Osteocyte (in vitro differentiated cells): ENCODE results near the gene LRRC27. TPM values are rescaled to one million over a fixed set of nuclear protein-coding genes. Genes with fewer than 3 reads are reported as not detected.

Source experiments
- DNase-seq: peaks from one replicate; pipeline ENCODE4 v3.0.0; 2021; ENCODE audit warnings: mixed read lengths; ENCODE audit not compliant: unreplicated experiment; ENCODE audit errors: extremely low spot score
- H3K27ac Mint-ChIP-seq: one replicate; pipeline ENCODE4 v1.8.0; 2021; ENCODE audit warnings: mild to moderate bottlenecking, mixed read lengths; ENCODE audit not compliant: unreplicated experiment
- H3K27me3 Mint-ChIP-seq: one replicate; pipeline ENCODE4 v1.8.0; 2021; ENCODE audit warnings: mixed read lengths; ENCODE audit not compliant: unreplicated experiment
- H3K36me3 Mint-ChIP-seq: one replicate; pipeline ENCODE4 v1.8.0; 2021; ENCODE audit warnings: mixed read lengths; ENCODE audit not compliant: unreplicated experiment
- H3K4me1 Mint-ChIP-seq: one replicate; pipeline ENCODE4 v1.8.0; 2021; ENCODE audit warnings: mixed read lengths; ENCODE audit not compliant: unreplicated experiment
- H3K4me3 Mint-ChIP-seq: one replicate; pipeline ENCODE4 v1.8.0; 2021; ENCODE audit warnings: mild to moderate bottlenecking, moderate library complexity, mixed read lengths; ENCODE audit not compliant: unreplicated experiment
- H3K9me3 Mint-ChIP-seq: one replicate; pipeline ENCODE4 v1.8.0; 2021; ENCODE audit warnings: mixed read lengths; ENCODE audit not compliant: unreplicated experiment
- CTCF ChIP-seq: fragments of 200-600 bp; sonication (generic); IDR thresholded peaks from 2 replicates; pipeline ENCODE4 v1.5.0; 2021; ENCODE audit warnings: antibody characterized with exemption, mild to moderate bottlenecking, moderate library complexity
- long read RNA-seq: library from polyadenylated mRNA; unstranded; transcript quantifications from one replicate; pipeline ENCODE4 v2.0.0, GENCODE V29; 2021
- total RNA-seq: library from RNA; stranded (reverse); gene quantifications from 2 replicates; pipeline ENCODE4 v1.2.1, GENCODE V29; 2021

Gene LRRC27
- total RNA-seq, result 17.9 and 18.9 TPM in 2 replicates
- long read RNA-seq, full-length matches to known transcripts, result 44 of 83 reads
- long read RNA-seq, partial matches to known transcripts, result 13 of 83 reads
- long read RNA-seq, other reads (novel, unspliced or antisense), result 26 of 83 reads

- peak within 1 kb of the TSS; percentile 95 for H3K4me3 Mint-ChIP-seq
- TF ChIP-seq CTCF, result no peak
- peak; percentile 100 for DNase-seq
- H3K27ac Mint-ChIP-seq, result peak within 1 kb of the TSS; percentile 91
- peaks cover 8% of the 10 kb centered on the region for H3K36me3 Mint-ChIP-seq
- no peaks in the 10 kb centered on the region for H3K9me3 Mint-ChIP-seq
- H3K4me1 Mint-ChIP-seq, result peaks cover 48% of the 10 kb centered on the region
- H3K27me3 Mint-ChIP-seq, result no peaks in the 10 kb centered on the region
Observed at GRCh38 chr10:132331601-132332432, at the start of gene LRRC27. Gene LRRC27, plus strand, starts transcription at chr10:132332193. Its CDS starts 1,332 bp downstream, at chr10:132333525.

- peaks cover 17% of the 10 kb centered on the region for H3K27me3 Mint-ChIP-seq
- H3K36me3 Mint-ChIP-seq, result no peaks in the 10 kb centered on the region
- no peak for TF ChIP-seq CTCF
- H3K4me1 Mint-ChIP-seq, result peaks cover 3% of the 10 kb centered on the region
- H3K27ac Mint-ChIP-seq, result no peak overlapping the region
- no peaks in the 10 kb centered on the region for H3K9me3 Mint-ChIP-seq
- DNase-seq, result no peak
- H3K4me3 Mint-ChIP-seq, result no peak overlapping the region
Observed at GRCh38 chr10:132282667-132283603, 49.1 kb upstream of the LRRC27 start.

- DNase-seq, result no peak
- Mint-ChIP-seq H3K4me1 (peaks cover 3% of the 10 kb centered on the region), H3K36me3 (no peaks in the 10 kb centered on the region), H3K27ac (no peak overlapping the region), H3K27me3 (peaks cover 22% of the 10 kb centered on the region), H3K4me3 (no peak overlapping the region), H3K9me3 (peaks cover 4% of the 10 kb centered on the region)
- TF ChIP-seq CTCF, result no peak
Observed at GRCh38 chr10:132283604-132284382, 48.2 kb upstream of the LRRC27 start.

GRCh38 chr10:132289439-132289838 is 42.6 kb upstream of the LRRC27 start:
- peaks cover 9% of the 10 kb centered on the region for H3K9me3 Mint-ChIP-seq
- H3K27me3 Mint-ChIP-seq, result peaks cover 37% of the 10 kb centered on the region
- H3K4me3 Mint-ChIP-seq, result no peak overlapping the region
- no peak overlapping the region for H3K27ac Mint-ChIP-seq
- no peak for DNase-seq
- no peaks in the 10 kb centered on the region for H3K36me3 Mint-ChIP-seq
- no peak for TF ChIP-seq CTCF
- peaks cover 5% of the 10 kb centered on the region for H3K4me1 Mint-ChIP-seq
